GM19324 (cell line): ENCODE data around the gene TPCN1.

Experiments used
- ATAC-seq: cut with Tn5 transposase; IDR thresholded peaks from one replicate; pipeline ENCODE4 v1.9.1; 2021; ENCODE audit warnings: mild to moderate bottlenecking, moderate library complexity; ENCODE audit not compliant: unreplicated experiment, low FRiP score

Gene TPCN1

GRCh38 chr12:113239288-113239771, 18.1 kb downstream of the TPCN1 start:
- no peak for ATAC-seq

DNA sequence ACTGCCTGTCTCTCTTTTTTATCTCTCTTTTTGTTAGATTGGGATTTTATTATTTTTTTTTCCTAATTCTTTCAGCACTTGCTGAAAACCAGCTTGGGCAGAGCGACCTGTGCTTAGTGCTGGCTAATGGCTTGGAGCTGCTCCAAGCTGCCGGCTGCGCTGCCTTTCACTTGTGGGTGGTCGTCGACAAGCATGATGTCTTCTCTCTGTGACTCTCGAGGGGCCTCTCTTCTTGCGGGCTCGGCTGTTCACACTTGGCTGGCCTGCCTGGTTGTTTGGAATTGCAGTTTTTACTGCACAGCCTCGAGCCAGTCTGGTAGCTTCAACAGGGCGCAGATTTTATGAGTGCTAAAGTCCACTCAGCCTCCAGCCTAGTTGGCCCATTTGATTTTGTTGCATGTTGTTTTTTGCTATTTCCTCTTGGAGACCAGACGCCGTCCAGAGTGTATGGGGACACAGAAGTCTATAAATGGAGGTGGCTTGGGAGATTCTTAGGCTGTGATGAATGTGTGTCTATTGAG, 18.6 kb downstream of the TPCN1 start:
- no peak for ATAC-seq

DNA sequence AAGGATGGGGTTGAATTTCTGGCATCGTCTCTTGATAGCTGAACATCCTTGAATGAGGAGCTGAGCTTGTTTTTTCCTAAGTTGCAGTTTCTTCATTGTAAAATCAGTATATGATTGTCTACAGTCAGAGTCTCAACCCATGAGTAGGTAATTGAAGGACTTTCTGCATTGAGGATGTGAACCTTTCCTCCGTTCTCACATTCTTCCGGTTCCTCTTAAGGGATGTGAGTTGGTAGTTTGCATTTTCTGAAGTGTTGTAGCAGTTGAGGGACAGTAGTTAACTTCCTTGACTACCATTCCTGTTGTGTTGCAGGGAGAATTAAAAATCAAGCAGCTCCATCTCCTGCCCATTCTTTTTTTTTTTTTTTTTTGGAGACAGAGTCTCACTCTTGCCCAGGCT, 19.1 kb downstream of the TPCN1 start:
- ATAC-seq: no peak

DNA sequence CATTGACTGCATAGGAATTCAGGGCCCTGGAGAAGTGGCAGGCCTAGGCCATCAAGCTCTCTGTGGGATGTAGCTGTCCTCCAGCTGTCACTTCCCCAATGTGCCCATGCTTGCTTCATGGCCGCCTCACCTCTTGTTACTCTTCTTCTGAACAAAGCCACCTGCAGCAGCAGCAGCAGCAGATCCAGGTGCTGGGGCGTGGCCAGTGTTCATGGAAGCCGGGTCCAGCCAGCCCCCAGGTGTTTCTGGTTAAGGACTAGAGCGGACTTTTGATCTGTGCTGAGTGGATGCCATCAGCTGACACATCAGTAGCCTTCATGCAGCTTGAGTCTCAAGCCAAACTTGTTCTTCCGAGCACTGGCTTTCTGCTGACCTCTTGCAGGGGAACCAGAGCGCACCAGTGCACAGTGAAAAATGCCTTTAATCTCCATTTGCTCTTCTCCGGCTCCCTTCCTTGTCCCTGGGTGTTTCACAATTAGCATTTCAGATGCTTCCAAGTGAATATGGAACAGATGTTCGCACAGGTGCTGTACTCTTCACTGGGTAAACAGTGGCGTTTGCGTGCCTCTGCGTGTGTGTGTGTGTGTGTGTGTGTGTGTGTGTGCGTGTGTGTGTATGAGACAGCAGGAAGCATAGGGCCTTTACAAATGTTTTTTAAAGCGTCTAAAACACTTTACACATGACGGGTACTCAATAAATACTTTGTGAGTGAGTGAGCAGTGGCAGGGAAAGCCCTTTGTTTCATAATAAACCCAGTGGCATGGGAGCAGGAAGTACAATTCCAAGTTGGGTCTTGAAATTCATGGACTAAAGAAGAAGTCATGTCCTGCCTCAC, 20.1 kb downstream of the TPCN1 start:
- ATAC-seq: no peak

GRCh38 chr12:113242026-113242418, 20.8 kb downstream of the TPCN1 start:
- ATAC-seq: no peak

GRCh38 chr12:113242560-113242959, 21.3 kb downstream of the TPCN1 start:
- ATAC-seq: no peak

DNA sequence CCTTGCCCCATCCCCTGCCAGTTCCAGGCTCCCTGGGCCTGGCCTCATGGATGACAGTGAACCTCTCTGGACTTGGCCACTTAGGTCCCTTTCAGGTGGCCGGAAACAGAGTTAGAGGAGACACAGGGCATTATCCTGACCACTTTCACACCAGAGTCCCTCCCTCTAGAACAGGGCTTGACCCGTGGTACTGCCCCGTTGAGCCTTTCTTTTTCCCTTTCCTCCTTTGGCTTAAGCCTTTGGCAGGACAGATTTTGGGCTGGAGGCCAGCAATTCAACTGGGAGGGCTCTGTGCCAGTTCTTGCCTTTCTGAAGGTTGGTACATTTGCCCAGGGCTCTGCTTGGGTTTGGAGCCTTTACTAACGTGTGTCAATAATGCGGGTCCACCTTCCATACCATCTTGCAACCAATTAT, 22.8 kb downstream of the TPCN1 start:
- no peak for ATAC-seq

GRCh38 chr12:113244478-113244958, 23.3 kb downstream of the TPCN1 start:
- ATAC-seq: no peak

DNA sequence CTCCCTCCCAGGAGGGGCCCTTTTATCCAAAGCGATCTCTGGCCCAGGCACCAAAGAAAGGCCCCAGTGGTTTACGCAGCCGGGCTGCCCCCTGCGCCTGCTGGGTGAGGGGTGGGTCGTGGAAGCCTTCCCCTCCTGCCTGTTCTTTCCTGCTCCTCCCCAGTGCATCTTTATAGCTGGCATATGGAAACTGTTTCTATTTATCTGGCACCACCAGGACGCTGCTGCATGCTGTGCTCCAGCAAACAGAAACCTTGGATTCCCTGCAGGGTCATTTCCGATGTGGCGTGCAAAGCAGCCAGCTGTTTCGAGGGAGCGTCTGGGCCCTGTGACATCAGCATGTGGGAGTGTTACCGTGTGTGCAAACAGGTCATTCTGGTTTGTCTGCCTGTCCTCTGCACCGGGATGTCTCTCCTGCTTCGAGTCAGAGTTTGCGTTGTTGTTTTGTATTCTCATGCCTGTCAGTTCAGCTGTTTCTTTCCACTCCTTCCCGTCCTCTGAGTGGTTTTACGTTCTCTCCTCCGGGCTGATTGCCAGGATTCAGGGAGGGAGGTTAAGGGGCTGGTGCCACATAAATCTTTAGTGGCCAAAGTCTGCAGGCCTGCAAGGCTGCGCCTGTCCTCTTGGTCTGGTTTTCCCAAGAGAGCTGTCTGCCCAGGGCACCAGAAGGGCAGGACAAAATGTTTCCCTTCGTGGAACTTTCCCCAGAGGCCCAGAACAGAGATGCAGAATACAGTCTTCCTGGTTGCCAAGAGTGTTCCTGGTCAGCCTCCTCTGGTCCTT, 24.6 kb downstream of the TPCN1 start:
- ATAC-seq: no peak

DNA sequence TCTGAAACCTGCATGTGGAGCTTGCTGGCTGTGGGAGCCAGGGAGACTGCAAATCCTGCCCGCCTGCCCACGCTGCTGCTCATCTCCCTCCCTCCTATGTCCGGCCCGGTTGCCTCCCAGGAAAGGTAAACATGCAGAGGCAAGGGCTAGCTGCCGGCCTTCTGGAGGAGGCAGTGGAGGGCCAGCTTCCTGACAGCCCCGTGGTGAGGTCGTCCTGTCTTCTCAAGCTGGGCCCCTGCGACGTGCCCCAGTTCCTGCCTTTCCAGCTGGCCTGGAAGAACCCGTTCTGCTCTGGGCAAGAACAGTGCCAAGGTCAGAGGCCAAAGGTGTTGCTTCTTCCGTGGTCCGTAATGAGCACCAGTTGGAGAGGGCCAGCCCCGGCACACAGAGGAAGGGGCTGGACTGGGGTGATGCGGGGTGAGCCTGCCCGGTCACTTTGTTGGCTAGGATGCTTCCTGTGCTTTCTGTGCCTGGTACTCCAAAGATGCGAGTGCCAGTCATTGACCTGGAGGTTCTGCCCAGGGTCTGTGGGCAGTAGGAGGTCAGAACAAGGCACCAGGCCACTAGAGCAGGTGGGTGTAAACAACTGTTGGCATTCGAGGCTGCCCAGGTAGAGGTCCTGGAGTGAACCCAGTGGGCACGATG, 25.3 kb downstream of the TPCN1 start:
- no peak for ATAC-seq

- ATAC-seq: no peak
These were observed 26.1 kb downstream of the TPCN1 start for GRCh38 chr12:113247123-113248050.

DNA sequence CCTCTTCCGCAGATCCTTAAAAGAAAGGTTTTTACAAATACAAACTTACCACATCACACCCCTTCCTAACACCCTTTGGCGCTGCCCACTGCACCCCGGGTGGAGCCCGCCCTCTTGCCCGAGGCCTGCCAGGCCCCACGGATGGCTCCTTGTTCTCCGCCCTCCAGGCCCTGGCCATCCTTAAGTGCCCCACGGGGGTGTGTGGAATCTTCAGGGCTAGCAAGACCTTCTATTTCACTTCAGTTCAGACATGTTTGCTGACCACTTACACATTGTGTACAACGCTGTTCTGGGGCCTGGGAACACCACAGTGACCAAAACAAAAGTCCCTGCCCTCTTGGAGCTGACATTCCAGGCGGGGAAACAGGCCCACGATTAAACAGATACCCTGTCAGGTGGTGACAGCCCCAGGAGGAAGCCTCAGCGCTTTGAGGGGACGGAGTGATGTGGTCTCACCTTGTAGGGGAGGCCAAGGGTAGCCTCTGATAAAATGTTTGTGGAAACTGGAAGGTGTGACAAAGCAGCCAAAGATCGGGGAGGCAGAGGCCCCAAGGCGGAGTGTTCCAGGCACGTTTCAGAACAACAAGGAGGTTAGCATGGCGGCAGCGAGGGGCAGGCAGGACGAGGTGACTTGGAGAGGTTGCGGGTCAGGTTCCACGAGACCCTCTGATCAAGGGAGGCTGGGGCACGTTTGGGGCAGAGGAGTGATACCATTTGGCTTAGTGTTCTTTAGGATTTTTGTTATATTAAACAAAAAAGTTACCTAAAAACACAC, 27.0 kb downstream of the TPCN1 start:
- ATAC-seq: no peak

- ATAC-seq: no peak
These were observed 27.7 kb downstream of the TPCN1 start for GRCh38 chr12:113248842-113249435.

DNA sequence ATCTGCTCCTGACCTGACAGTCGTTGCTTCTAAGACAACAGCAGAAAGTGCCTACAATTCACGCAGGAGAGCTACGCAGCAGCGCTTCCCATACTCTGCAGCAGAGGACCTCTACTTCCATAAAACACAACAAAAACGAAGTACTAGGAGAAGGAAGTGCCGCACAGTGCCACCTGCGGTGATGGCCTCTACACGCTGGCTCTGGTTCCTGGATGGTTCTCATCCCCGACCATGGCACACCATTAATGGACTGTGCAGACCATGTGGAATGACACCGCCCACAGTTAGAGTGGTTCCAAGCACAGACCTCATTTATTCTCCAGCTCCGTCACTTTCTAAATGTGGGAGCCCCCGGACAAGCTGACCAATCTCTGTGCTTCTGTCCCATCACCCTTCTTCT, 28.3 kb downstream of the TPCN1 start:
- no peak for ATAC-seq

GRCh38 chr12:113250045-113250444, 28.8 kb downstream of the TPCN1 start:
- no peak for ATAC-seq

- ATAC-seq: no peak
These were observed 30.3 kb downstream of the TPCN1 start for GRCh38 chr12:113251404-113252070.

GRCh38 chr12:113252494-113252893, 31.2 kb downstream of the TPCN1 start:
- no peak for ATAC-seq
